ENCODE measurements around the gene WFDC10A. TPM values are rescaled to one million over a fixed set of nuclear protein-coding genes. Genes with fewer than 3 reads are reported as not detected.
"Not testable (repeated sequence)": the region's sequence is repeated elsewhere in the genome, so short reads cannot be mapped to it uniquely, and the experiment has no call there.

WFDC10A gene
- total and polyA plus RNA-seq, 2 donors (not counting 1 experiment from before 2014, with no cell fraction given): not detected

DNA sequence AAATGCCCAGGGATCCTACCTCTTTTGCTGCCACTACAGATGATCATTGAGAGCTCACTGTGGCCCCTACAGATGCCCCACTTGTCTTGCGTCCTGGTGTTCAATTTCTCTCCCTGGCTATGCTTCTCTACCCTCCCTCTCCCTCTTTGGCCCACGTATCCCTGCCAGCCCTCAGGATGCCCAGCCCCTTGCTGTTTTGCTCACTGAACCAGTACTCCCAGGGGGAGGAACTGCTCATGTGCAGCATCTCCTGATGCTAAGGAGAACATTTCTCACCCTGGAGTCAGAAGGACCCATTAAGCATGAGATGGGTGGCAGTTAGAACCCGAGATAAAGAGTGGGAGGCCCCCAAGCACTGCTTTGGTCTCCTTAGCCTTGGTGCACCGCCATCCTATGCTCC lies 1.6 kb downstream of the WFDC10A start, which contains the start of gene WFDC9:
Gene WFDC9 (minus strand): TSS at position 101 of the 400 bp plus-strand sequence. CDS start 21,103 bp downstream, outside the sequence.
- TF ChIP-seq, protein P1, sequence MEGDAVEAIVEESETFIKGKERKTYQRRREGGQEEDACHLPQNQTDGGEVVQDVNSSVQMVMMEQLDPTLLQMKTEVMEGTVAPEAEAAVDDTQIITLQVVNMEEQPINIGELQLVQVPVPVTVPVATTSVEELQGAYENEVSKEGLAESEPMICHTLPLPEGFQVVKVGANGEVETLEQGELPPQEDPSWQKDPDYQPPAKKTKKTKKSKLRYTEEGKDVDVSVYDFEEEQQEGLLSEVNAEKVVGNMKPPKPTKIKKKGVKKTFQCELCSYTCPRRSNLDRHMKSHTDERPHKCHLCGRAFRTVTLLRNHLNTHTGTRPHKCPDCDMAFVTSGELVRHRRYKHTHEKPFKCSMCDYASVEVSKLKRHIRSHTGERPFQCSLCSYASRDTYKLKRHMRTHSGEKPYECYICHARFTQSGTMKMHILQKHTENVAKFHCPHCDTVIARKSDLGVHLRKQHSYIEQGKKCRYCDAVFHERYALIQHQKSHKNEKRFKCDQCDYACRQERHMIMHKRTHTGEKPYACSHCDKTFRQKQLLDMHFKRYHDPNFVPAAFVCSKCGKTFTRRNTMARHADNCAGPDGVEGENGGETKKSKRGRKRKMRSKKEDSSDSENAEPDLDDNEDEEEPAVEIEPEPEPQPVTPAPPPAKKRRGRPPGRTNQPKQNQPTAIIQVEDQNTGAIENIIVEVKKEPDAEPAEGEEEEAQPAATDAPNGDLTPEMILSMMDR (conservative IDR thresholded peaks at IDR 0.05 in 1 of 2, IDR thresholded peaks at IDR 0.05 in 1 of 2; ENCODE audit: low read depth in 1 of 2, low read length in 2 of 2): no peak
- no peak for TF ChIP-seq EZH2 (IDR thresholded peaks at IDR 0.05; ENCODE audit: low read length, missing control alignments)
- H3K4me1 ChIP-seq (ENCODE audit: control insufficient read depth, extremely low read depth, insufficient read depth, low read length): no peaks in the 10 kb centered on the region
- no peaks in the 10 kb centered on the region for H3K79me2 ChIP-seq (ENCODE audit: control insufficient read depth, insufficient read depth, low read length)
- no peak within 1 kb of the TSS for H2AFZ ChIP-seq (ENCODE audit: low read length)
- no peaks in the 10 kb centered on the region for H4K20me1 ChIP-seq (ENCODE audit: control insufficient read depth, extremely low read depth, insufficient read depth, low read length)
- no peak within 1 kb of the TSS for H3K4me3 ChIP-seq (replicated peaks in 1 of 4; ENCODE audit: control extremely low read depth in 1 of 4, insufficient read depth in 1 of 4, low read depth in 3 of 4, low read length in 4 of 4)
- H3K36me3 ChIP-seq (ENCODE audit: control insufficient read depth, insufficient read depth, low read length): no peaks in the 10 kb centered on the region
- H3K27me3 ChIP-seq (ENCODE audit: control insufficient read depth, insufficient read depth, low read length): no peaks in the 10 kb centered on the region
- H3K4me2 ChIP-seq (ENCODE audit: extremely low read depth, insufficient read depth, low read length): no peak within 1 kb of the TSS
- no peak for DNase-seq (ENCODE audit: low read depth in 2 of 2)
- no peak within 1 kb of the TSS for H3K27ac ChIP-seq (ENCODE audit: insufficient read depth, low read length)
- H3K9ac ChIP-seq (ENCODE audit: insufficient read depth, low read length): no peak within 1 kb of the TSS
- no peaks in the 10 kb centered on the region for H3K9me3 ChIP-seq (ENCODE audit: control insufficient read depth, insufficient read depth, low read depth, low read length)

DNA sequence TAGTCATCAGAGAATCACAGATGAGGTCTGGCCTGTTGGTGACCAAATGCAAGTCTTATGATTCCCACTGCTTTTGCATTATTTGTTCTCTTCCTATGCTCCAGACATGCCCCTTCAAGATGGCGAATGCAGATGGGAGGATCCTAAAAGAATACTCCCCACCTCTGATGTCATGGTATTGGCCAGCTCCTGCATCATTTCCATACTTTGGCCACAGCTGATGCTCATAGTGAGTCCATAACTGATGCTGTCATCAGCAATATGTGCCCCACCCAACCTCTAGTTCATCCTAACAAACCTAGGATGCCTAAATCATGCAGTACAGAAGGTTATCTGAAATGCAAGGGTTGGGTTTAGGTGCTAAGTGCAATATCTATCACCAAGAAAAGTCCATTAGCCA lies 7.0 kb downstream of the WFDC10A start:
- Histone ChIP-seq H3K9me3 (ENCODE audit: control insufficient read depth, insufficient read depth, low read depth, low read length) (no peaks in the 10 kb centered on the region), H3K27me3 (ENCODE audit: control insufficient read depth, insufficient read depth, low read length) (no peaks in the 10 kb centered on the region), H2AFZ (ENCODE audit: low read length) (no peak overlapping the region), H3K9ac (ENCODE audit: insufficient read depth, low read length) (no peak overlapping the region), H3K36me3 (ENCODE audit: control insufficient read depth, insufficient read depth, low read length) (no peaks in the 10 kb centered on the region), H3K4me2 (ENCODE audit: extremely low read depth, insufficient read depth, low read length) (no peak overlapping the region), H3K79me2 (ENCODE audit: control insufficient read depth, insufficient read depth, low read length) (no peaks in the 10 kb centered on the region), H4K20me1 (ENCODE audit: control insufficient read depth, extremely low read depth, insufficient read depth, low read length) (no peaks in the 10 kb centered on the region), H3K27ac (ENCODE audit: insufficient read depth, low read length) (no peak overlapping the region), H3K4me3 (replicated peaks in 1 of 4; ENCODE audit: control extremely low read depth in 1 of 4, insufficient read depth in 1 of 4, low read depth in 3 of 4, low read length in 4 of 4) (no peak overlapping the region), H3K4me1 (ENCODE audit: control insufficient read depth, extremely low read depth, insufficient read depth, low read length) (no peaks in the 10 kb centered on the region)
- no peak for DNase-seq (ENCODE audit: low read depth in 2 of 2)
- TF ChIP-seq, protein P1 (conservative IDR thresholded peaks at IDR 0.05 in 1 of 2, IDR thresholded peaks at IDR 0.05 in 1 of 2; ENCODE audit: low read depth in 1 of 2, low read length in 2 of 2): no peak
- TF ChIP-seq EZH2 (IDR thresholded peaks at IDR 0.05; ENCODE audit: low read length, missing control alignments): no peak

- Histone ChIP-seq H4K20me1 (ENCODE audit: control insufficient read depth, extremely low read depth, insufficient read depth, low read length) (no peaks in the 10 kb centered on the region), H3K27ac (ENCODE audit: insufficient read depth, low read length) (no peak overlapping the region), H3K9ac (ENCODE audit: insufficient read depth, low read length) (no peak overlapping the region), H3K79me2 (ENCODE audit: control insufficient read depth, insufficient read depth, low read length) (no peaks in the 10 kb centered on the region), H2AFZ (ENCODE audit: low read length) (no peak overlapping the region), H3K9me3 (ENCODE audit: control insufficient read depth, insufficient read depth, low read depth, low read length) (no peaks in the 10 kb centered on the region), H3K4me3 (replicated peaks in 1 of 4; ENCODE audit: control extremely low read depth in 1 of 4, insufficient read depth in 1 of 4, low read depth in 3 of 4, low read length in 4 of 4) (no peak overlapping the region), H3K36me3 (ENCODE audit: control insufficient read depth, insufficient read depth, low read length) (no peaks in the 10 kb centered on the region), H3K4me2 (ENCODE audit: extremely low read depth, insufficient read depth, low read length) (no peak overlapping the region), H3K27me3 (ENCODE audit: control insufficient read depth, insufficient read depth, low read length) (no peaks in the 10 kb centered on the region), H3K4me1 (ENCODE audit: control insufficient read depth, extremely low read depth, insufficient read depth, low read length) (no peaks in the 10 kb centered on the region)
- no peak for TF ChIP-seq EZH2 (IDR thresholded peaks at IDR 0.05; ENCODE audit: low read length, missing control alignments)
- TF ChIP-seq, protein P1 (conservative IDR thresholded peaks at IDR 0.05 in 1 of 2, IDR thresholded peaks at IDR 0.05 in 1 of 2; ENCODE audit: low read depth in 1 of 2, low read length in 2 of 2): no peak
- DNase-seq (ENCODE audit: low read depth in 2 of 2): no peak
Measured at GRCh38 chr20:45639687-45640086, 10.1 kb downstream of the WFDC10A start.

GRCh38 chr20:45641076-45641475 lies 11.5 kb downstream of the WFDC10A start:
- not testable (repeated sequence) for H3K79me2 ChIP-seq (ENCODE audit: control insufficient read depth, insufficient read depth, low read length); H3K4me3 ChIP-seq (replicated peaks in 1 of 4; ENCODE audit: control extremely low read depth in 1 of 4, insufficient read depth in 1 of 4, low read depth in 3 of 4, low read length in 4 of 4); H3K27ac ChIP-seq (ENCODE audit: insufficient read depth, low read length); DNase-seq (ENCODE audit: low read depth in 2 of 2); H2AFZ ChIP-seq (ENCODE audit: low read length); H4K20me1 ChIP-seq (ENCODE audit: control insufficient read depth, extremely low read depth, insufficient read depth, low read length); H3K27me3 ChIP-seq (ENCODE audit: control insufficient read depth, insufficient read depth, low read length); H3K4me2 ChIP-seq (ENCODE audit: extremely low read depth, insufficient read depth, low read length); H3K4me1 ChIP-seq (ENCODE audit: control insufficient read depth, extremely low read depth, insufficient read depth, low read length); H3K9ac ChIP-seq (ENCODE audit: insufficient read depth, low read length); H3K9me3 ChIP-seq (ENCODE audit: control insufficient read depth, insufficient read depth, low read depth, low read length); H3K36me3 ChIP-seq (ENCODE audit: control insufficient read depth, insufficient read depth, low read length)

DNA sequence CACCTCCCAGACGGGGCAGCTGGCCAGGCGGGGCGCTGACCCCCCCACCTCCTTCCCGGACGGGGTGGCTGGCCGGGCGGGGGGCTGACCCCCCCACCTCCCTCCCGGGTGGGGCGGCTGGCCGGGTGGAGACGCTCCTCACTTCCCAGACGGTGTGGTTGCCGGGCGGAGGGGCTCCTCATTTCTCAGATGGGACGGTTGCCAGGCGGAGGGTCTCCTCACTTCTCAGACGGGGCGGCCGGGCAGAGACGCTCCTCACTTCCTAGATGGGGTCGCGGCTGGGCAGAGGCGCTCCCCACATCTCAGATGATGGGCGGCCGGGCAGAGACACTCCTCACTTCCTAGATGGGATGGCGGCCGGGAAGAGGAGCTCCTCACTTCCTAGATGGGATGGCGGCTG lies 16.3 kb downstream of the WFDC10A start:
- H3K4me3 ChIP-seq (replicated peaks in 1 of 4; ENCODE audit: control extremely low read depth in 1 of 4, insufficient read depth in 1 of 4, low read depth in 3 of 4, low read length in 4 of 4); H3K4me2 ChIP-seq (ENCODE audit: extremely low read depth, insufficient read depth, low read length); H3K4me1 ChIP-seq (ENCODE audit: control insufficient read depth, extremely low read depth, insufficient read depth, low read length); H3K27ac ChIP-seq (ENCODE audit: insufficient read depth, low read length); H3K36me3 ChIP-seq (ENCODE audit: control insufficient read depth, insufficient read depth, low read length); DNase-seq (ENCODE audit: low read depth in 2 of 2); H2AFZ ChIP-seq (ENCODE audit: low read length); H3K79me2 ChIP-seq (ENCODE audit: control insufficient read depth, insufficient read depth, low read length); H4K20me1 ChIP-seq (ENCODE audit: control insufficient read depth, extremely low read depth, insufficient read depth, low read length); H3K9ac ChIP-seq (ENCODE audit: insufficient read depth, low read length); H3K27me3 ChIP-seq (ENCODE audit: control insufficient read depth, insufficient read depth, low read length); H3K9me3 ChIP-seq (ENCODE audit: control insufficient read depth, insufficient read depth, low read depth, low read length): not testable (repeated sequence)
